ENCODE results near the gene FHL2. TPM values are rescaled to one million over a fixed set of nuclear protein-coding genes. Genes with fewer than 3 reads are reported as not detected.

Gene FHL2
- polyA plus RNA-seq, 6 donors from 2014 or later, result 0.05 to 0.39 (median 0.24) TPM; not detected in 2

DNA sequence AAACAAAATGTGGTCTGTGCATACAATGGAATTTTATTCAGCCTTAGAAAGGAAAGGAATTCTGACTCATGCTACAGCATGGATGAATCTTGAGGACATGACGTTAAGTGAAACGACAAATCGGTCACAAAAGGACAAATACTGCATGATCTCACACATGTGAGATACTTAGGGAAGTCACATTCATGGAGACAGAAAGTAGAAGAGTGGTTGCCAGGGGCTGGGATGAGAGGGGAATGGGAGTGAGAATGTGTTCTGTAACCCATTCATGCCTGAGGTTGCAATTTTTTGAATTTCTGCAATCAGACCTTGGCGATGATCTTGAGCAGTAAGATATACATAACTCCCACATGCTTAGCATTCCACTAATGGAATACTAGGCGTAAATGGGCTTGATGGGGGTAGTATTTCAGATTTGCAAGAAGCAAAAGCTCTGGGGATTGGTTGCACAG is 22.0 kb downstream of the FHL2 start:
- Mint-ChIP-seq H3K4me1 (no peaks in the 10 kb centered on the region), H3K4me3 (no peak overlapping the region), H3K27me3 (peaks cover 3 to 8% (median 8%) of the 10 kb centered on the region in 3 donors), H3K36me3 (no peaks in the 10 kb centered on the region), H3K27ac (peak overlapping the region in 1 of 6 donors; percentile 77), H3K9me3 (no peaks in the 10 kb centered on the region)
- DNase-seq, result no peak
- ATAC-seq (ENCODE audit: low read depth in 2 of 2), result no peak

DNA sequence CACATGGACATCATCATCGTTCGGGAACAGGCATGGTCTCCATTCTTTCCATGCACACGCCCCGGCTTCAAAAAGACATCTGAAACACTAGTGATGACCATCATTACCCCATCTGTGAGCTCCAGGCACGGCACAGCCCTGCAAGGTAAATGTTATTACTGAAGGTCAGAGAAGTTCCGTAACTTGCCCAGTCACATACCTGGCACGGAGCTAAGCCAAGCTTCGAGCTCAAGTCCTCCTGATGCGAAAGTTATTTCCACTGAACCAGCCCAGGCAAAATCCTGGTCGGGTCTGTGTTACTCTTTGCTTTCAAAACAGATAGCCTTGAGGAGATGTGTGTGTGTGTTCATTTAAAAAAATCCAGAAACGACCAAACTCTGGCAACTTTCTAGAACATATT is 22.8 kb downstream of the FHL2 start:
- no peak overlapping the region for H3K4me3 Mint-ChIP-seq
- no peaks in the 10 kb centered on the region for H3K9me3 Mint-ChIP-seq
- ATAC-seq (ENCODE audit: low read depth in 2 of 2) (no peak), DNase-seq (no peak)
- H3K36me3 Mint-ChIP-seq, result no peaks in the 10 kb centered on the region
- no peaks in the 10 kb centered on the region for H3K4me1 Mint-ChIP-seq
- peaks cover 3 to 8% (median 8%) of the 10 kb centered on the region in 3 donors for H3K27me3 Mint-ChIP-seq
- H3K27ac Mint-ChIP-seq, result no peak overlapping the region

DNA sequence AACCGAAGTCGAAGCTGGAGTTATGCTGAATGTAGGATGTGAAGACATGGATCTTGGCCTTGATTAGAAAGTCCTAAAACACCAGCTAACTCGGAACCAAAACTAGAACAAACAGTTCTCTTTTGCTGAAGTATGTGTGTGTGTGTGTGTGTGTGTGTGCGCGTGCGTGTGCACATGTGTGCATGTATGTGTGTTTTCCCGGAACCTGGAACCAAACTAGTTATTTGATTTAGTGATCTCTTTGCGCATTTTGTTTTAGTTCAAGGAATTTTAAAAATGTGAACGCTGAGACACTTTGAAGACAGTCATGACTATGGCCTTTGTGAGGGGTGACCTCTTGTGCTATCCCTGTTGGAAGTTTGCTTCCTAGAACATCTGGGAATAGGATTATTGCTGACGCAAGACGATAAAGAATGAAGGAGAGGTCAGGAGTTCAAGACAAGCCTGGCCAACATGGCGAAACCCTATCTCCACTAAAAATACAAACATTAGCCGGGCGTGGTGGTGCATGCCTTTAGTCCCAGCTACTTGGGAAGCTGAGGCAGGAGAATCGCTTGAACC is 23.8 kb downstream of the FHL2 start:
- H3K27ac Mint-ChIP-seq, result no peak overlapping the region
- no peaks in the 10 kb centered on the region for H3K36me3 Mint-ChIP-seq
- no peak for ATAC-seq (ENCODE audit: low read depth in 2 of 2)
- no peak for DNase-seq
- no peak overlapping the region for H3K4me3 Mint-ChIP-seq
- H3K9me3 Mint-ChIP-seq, result no peaks in the 10 kb centered on the region
- H3K27me3 Mint-ChIP-seq, result peaks cover 3 to 10% (median 10%) of the 10 kb centered on the region in 3 donors
- H3K4me1 Mint-ChIP-seq, result peaks cover 0 to 2% (median 2%) of the 10 kb centered on the region in 3 donors

- peak overlapping the region in 1 of 6 donors; percentile 20 for H3K27ac Mint-ChIP-seq
- H3K9me3 Mint-ChIP-seq, result no peaks in the 10 kb centered on the region
- H3K27me3 Mint-ChIP-seq, result peaks cover 7 to 17% (median 8%) of the 10 kb centered on the region in 3 donors
- ATAC-seq (ENCODE audit: low read depth in 2 of 2) (no peak), DNase-seq (no peak)
- H3K4me3 Mint-ChIP-seq, result no peak overlapping the region
- no peaks in the 10 kb centered on the region for H3K36me3 Mint-ChIP-seq
- H3K4me1 Mint-ChIP-seq, result peaks cover 5 to 12% (median 9%) of the 10 kb centered on the region in 3 donors
These were observed 24.9 kb downstream of the FHL2 start for GRCh38 chr2:105373895-105374401.

GRCh38 chr2:105373344-105373781 is 25.5 kb downstream of the FHL2 start:
- Mint-ChIP-seq H3K9me3 (no peaks in the 10 kb centered on the region), H3K27ac (no peak overlapping the region), H3K36me3 (no peaks in the 10 kb centered on the region), H3K4me3 (no peak overlapping the region), H3K4me1 (peaks cover 5 to 12% (median 9%) of the 10 kb centered on the region in 3 donors), H3K27me3 (peaks cover 7 to 17% (median 8%) of the 10 kb centered on the region in 3 donors)
- DNase-seq, result no peak
- ATAC-seq (ENCODE audit: low read depth in 2 of 2), result no peak

DNA sequence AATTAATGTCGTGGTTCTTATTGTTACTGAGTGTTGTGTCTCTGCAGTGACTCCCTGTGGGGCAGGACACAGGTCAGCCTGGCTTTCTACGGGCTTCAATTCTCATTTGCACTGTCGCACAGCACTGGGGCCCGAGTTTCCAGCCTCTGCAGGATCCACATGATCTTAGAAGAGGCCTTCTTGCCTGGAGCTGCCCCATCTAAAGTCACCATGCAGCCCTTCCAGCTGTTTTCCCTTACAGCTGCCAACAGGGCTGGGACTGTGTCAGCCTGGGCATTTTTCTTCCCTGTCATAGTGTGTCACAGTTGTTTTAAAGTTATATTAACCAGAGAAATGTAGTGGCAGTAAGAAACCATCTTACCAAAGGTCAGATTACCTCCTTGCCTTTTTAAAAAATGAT is 27.0 kb downstream of the FHL2 start:
- Mint-ChIP-seq H3K4me3 (no peak overlapping the region), H3K4me1 (peaks cover 5 to 12% (median 9%) of the 10 kb centered on the region in 3 donors), H3K36me3 (no peaks in the 10 kb centered on the region), H3K27me3 (peaks cover 7 to 17% (median 8%) of the 10 kb centered on the region in 3 donors), H3K9me3 (no peaks in the 10 kb centered on the region), H3K27ac (no peak overlapping the region)
- ATAC-seq (ENCODE audit: low read depth in 2 of 2) (no peak), DNase-seq (no peak)

- DNase-seq, result no peak
- Mint-ChIP-seq H3K36me3 (no peaks in the 10 kb centered on the region), H3K4me1 (peaks cover 5 to 12% (median 9%) of the 10 kb centered on the region in 3 donors), H3K27me3 (peaks cover 7 to 15% (median 8%) of the 10 kb centered on the region in 3 donors), H3K27ac (no peak overlapping the region), H3K9me3 (no peaks in the 10 kb centered on the region), H3K4me3 (no peak overlapping the region)
- ATAC-seq (ENCODE audit: low read depth in 2 of 2), result no peak
These were observed 27.7 kb downstream of the FHL2 start for GRCh38 chr2:105371156-105371555.

- DNase-seq, result peak; percentile 65
- Mint-ChIP-seq H3K36me3 (no peaks in the 10 kb centered on the region), H3K4me1 (peaks cover 5 to 12% (median 9%) of the 10 kb centered on the region in 3 donors), H3K9me3 (no peaks in the 10 kb centered on the region), H3K4me3 (peak overlapping the region in 2 of 8 donors; percentile 12 to 26), H3K27ac (peak overlapping the region in 2 of 6 donors; percentile 70 to 75), H3K27me3 (peaks cover 7 to 18% (median 8%) of the 10 kb centered on the region in 3 donors)
- ATAC-seq (ENCODE audit: low read depth in 2 of 2), result peak; percentile 96 to 99
These were observed 28.8 kb downstream of the FHL2 start for GRCh38 chr2:105369777-105370690.

GRCh38 chr2:105368759-105369408 is 30.0 kb downstream of the FHL2 start:
- Mint-ChIP-seq H3K4me3 (peak overlapping the region in 1 of 8 donors; percentile 65), H3K27me3 (peaks cover 7 to 16% (median 8%) of the 10 kb centered on the region in 3 donors), H3K36me3 (no peaks in the 10 kb centered on the region), H3K27ac (no peak overlapping the region), H3K9me3 (no peaks in the 10 kb centered on the region), H3K4me1 (peaks cover 5 to 12% (median 9%) of the 10 kb centered on the region in 3 donors)
- DNase-seq, result no peak
- ATAC-seq (ENCODE audit: low read depth in 2 of 2), result no peak

DNA sequence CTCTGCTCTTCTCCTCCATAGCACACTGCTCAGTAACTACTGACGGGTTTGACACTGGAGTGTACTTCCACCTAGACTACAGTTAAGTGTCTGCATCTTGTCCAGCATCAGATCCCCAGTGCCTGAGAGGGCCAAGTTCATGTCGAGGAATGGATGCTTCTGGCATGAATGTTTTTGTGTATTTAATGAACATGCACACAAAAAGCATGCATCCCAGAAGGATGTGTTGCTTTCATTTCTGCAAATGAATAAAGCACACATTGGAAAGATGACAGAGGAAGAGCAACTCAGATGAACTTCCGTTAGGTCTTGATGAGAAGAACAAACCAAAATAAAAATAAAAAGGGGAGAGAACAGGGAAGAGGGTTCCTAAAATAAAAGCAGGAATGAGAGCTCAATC is 33.6 kb downstream of the FHL2 start:
- H3K9me3 Mint-ChIP-seq, result no peaks in the 10 kb centered on the region
- H3K27me3 Mint-ChIP-seq, result peaks cover 3 to 14% (median 8%) of the 10 kb centered on the region in 3 donors
- DNase-seq (no peak), ATAC-seq (ENCODE audit: low read depth in 2 of 2) (no peak)
- H3K27ac Mint-ChIP-seq, result peak overlapping the region in 1 of 6 donors; percentile 87
- peaks cover 6 to 7% of the 10 kb centered on the region in 2 donors for H3K36me3 Mint-ChIP-seq
- H3K4me3 Mint-ChIP-seq, result peak overlapping the region in 1 of 8 donors; percentile 50
- H3K4me1 Mint-ChIP-seq, result peaks cover 17 to 26% (median 17%) of the 10 kb centered on the region in 3 donors

DNA sequence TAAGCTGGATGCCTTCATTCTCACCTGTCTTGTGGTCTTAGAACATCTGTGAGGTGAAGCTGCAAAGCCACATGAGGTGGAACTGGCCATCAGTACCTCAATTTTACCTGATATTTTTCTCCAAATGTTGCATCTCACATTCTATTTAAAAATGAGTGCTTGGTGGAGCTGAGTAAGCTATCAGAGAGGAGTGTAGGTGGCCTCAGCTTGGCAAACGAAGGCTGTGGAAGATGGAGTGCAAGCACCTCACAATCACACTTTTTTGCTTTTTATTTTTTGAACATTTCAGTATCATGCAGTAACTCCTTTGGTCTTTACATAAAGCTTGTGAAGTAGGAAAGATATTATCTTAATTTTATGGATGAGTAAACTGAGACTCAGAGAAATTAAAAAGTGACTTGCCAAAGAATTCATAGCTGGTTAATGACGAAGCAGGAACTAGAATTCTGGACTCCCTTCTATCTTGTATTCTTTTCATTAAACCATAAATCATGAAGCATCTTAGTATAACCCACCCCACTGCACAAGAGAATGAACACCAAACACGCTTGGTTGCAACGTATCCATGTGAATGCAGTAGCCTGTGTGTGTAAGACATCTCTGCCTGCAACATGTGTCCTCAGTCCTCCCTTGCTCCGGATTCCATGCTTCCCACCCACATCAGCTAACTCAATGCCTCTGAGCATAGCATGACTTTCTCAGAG is 34.3 kb downstream of the FHL2 start:
- H3K4me1 Mint-ChIP-seq, result peaks cover 11 to 20% (median 13%) of the 10 kb centered on the region in 3 donors
- H3K36me3 Mint-ChIP-seq, result peaks cover 10 to 11% of the 10 kb centered on the region in 2 donors
- peak overlapping the region in 1 of 6 donors; percentile 41 for H3K27ac Mint-ChIP-seq
- H3K27me3 Mint-ChIP-seq, result peaks cover under 1 to 8% (median 2%) of the 10 kb centered on the region in 3 donors
- H3K4me3 Mint-ChIP-seq, result peak overlapping the region in 1 of 8 donors; percentile 50
- no peak for DNase-seq
- ATAC-seq (ENCODE audit: low read depth in 2 of 2), result no peak
- no peaks in the 10 kb centered on the region for H3K9me3 Mint-ChIP-seq

GRCh38 chr2:105362862-105363591 is 35.8 kb downstream of the FHL2 start:
- ATAC-seq (ENCODE audit: low read depth in 2 of 2) (no peak), DNase-seq (no peak)
- Mint-ChIP-seq H3K4me1 (peaks cover 7 to 18% (median 12%) of the 10 kb centered on the region in 3 donors), H3K4me3 (no peak overlapping the region), H3K27ac (peak overlapping the region in 1 of 6 donors; percentile 20), H3K9me3 (peaks cover 0 to 6% (median 2%) of the 10 kb centered on the region in 7 donors), H3K27me3 (peaks cover 0 to 6% (median 0%) of the 10 kb centered on the region in 3 donors), H3K36me3 (peaks cover 16 to 21% of the 10 kb centered on the region in 2 donors)

Measured in naive B cell (primary cell).